GM12878 (cell line): ENCODE measurements around the gene BTBD19. TPM values are rescaled to one million over a fixed set of nuclear protein-coding genes. Genes with fewer than 3 reads are reported as not detected.

ENCODE experiments used
- ATAC-seq: fragments of 200-7000 bp; cut with Tn5 transposase; 3 replicates; pipeline ENCODE4 v1.9.1; 2020; ENCODE audit warnings: mild to moderate bottlenecking, moderate library complexity
- BruUV-seq: library from RNA; stranded (reverse); fragments of 400-500 nt; replicated peaks from 2 replicates; lab custom pipeline; 2021; lab: Mats Ljungman, UMichigan
- CTCF ChIA-PET: fragments of 300-600 bp; sonication (Branson Sonifier 250); formaldehyde crosslinking; extraction: SDS; loops from one replicate; lab custom pipeline; 2021; ENCODE audit warnings: inconsistent platforms; lab: Yijun Ruan, JAX
- POLR2A ChIA-PET: fragments of 350-600 bp; formaldehyde crosslinking; extraction: SDS; loops from one replicate; lab custom pipeline; 2021; ENCODE audit warnings: inconsistent platforms; lab: Charles Lee
- RAD21 ChIA-PET: fragments of 300-600 bp; sonication (Branson Sonifier 250); formaldehyde crosslinking; loops from one replicate; lab custom pipeline; 2023; ENCODE audit warnings: antibody characterized with exemption; ENCODE audit not compliant: unreplicated experiment; lab: Charles Lee
- SMC1A ChIA-PET: fragments of 300-600 bp; sonication (Branson Sonifier 250); formaldehyde crosslinking; loops from one replicate; lab custom pipeline; 2023; ENCODE audit not compliant: unreplicated experiment, uncharacterized antibody; lab: Charles Lee
- DNase-seq: peaks from one replicate; pipeline ENCODE4 v3.0.0-alpha.2; 2011; ENCODE audit warnings: low read depth, low spot score
- FAIRE-seq: peaks from 3 replicates; lab custom pipeline; 2011; peaks lifted over from hg19 to GRCh38; lab: Jason Lieb, UNC
- H2AFZ ChIP-seq: 2 replicates; pipeline ENCODE4 v1.6.0; 2011; ENCODE audit warnings: low read depth, low read length, control low read depth; ENCODE audit not compliant: control insufficient read depth
- H3K27ac ChIP-seq: 2 replicates; pipeline ENCODE4 v1.5.1; 2011; ENCODE audit warnings: control low read depth; ENCODE audit not compliant: control insufficient read depth, insufficient read depth
- H3K27me3 ChIP-seq, 2 experiments: replicated peaks in 1 of 2; 2 replicates each; pipeline versions ENCODE4 v1.6.0 to v1.6.1; 2011; ENCODE audit warnings: low read length in 1 of 2; ENCODE audit not compliant: control insufficient read depth in 2 of 2, insufficient read depth in 2 of 2
- H3K36me3 ChIP-seq, 2 experiments: 2 replicates each; pipeline ENCODE4 v1.5.1; 2011; ENCODE audit warnings: low read length in 1 of 2; ENCODE audit not compliant: control insufficient read depth in 2 of 2, insufficient read depth in 2 of 2
- H3K4me1 ChIP-seq: 2 replicates; pipeline ENCODE4 v1.6.1; 2011; ENCODE audit warnings: mild to moderate bottlenecking, low read length, moderate library complexity, mixed read lengths; ENCODE audit not compliant: control insufficient read depth, insufficient read depth
- H3K4me2 ChIP-seq: 2 replicates; pipeline ENCODE4 v1.6.0; 2011; ENCODE audit warnings: control low read depth; ENCODE audit not compliant: control insufficient read depth, insufficient read depth
- H3K4me3 ChIP-seq: fragments of 200-600 bp; sonication (generic); 2 replicates; pipeline ENCODE4 v1.5.1; 2016
- H3K79me2 ChIP-seq: 2 replicates; pipeline ENCODE4 v1.6.0; 2011; ENCODE audit warnings: low read length; ENCODE audit not compliant: control insufficient read depth, insufficient read depth
- H3K9ac ChIP-seq: 2 replicates; pipeline ENCODE4 v1.8.0; 2011; ENCODE audit warnings: low read length, control low read depth, mixed read lengths; ENCODE audit not compliant: control insufficient read depth, insufficient read depth
- H3K9me3 ChIP-seq: replicated peaks from 3 replicates; pipeline ENCODE4 v1.5.1; 2011; ENCODE audit warnings: mild to moderate bottlenecking, low read length; ENCODE audit not compliant: control insufficient read depth, insufficient read depth
- H4K20me1 ChIP-seq: 2 replicates; pipeline ENCODE4 v1.6.0; 2011; ENCODE audit not compliant: control insufficient read depth, insufficient read depth
- CHD2 ChIP-seq: IDR thresholded peaks from 2 replicates; pipeline ENCODE4 v1.6.1; 2011; ENCODE audit warnings: low read depth, low read length, improper control_type of control experiment, borderline replicate concordance
- NR2F1 ChIP-seq: fragments of 450-650 bp; conservative IDR thresholded peaks from 2 replicates; pipeline ENCODE4 v1.6.1; 2017; ENCODE audit warnings: mild to moderate bottlenecking
- SPI1 ChIP-seq: IDR thresholded peaks from 2 replicates; pipeline ENCODE4 v1.6.1; 2011; ENCODE audit warnings: low read depth, mild to moderate bottlenecking, low read length, moderate library complexity, borderline replicate concordance; ENCODE audit not compliant: insufficient read depth
- ZNF217 ChIP-seq: fragments of 450-650 bp; IDR thresholded peaks from 2 replicates; pipeline ENCODE4 v1.6.1; 2017; ENCODE audit warnings: antibody characterized with exemption, mild to moderate bottlenecking
- WGBS: methylation state at CpG from one replicate; pipeline ENCODE4 v1.1.6; 2016; ENCODE audit warnings: low lambda C conversion rate; ENCODE audit not compliant: insufficient replicate concordance, insufficient coverage; ENCODE audit errors: missing lambda C conversion rate; 5-methylcytosine and 5-hydroxymethylcytosine counted together
- in situ Hi-C: fragments of 300-500 bp; cut with MboI; formaldehyde crosslinking; loops from 9 replicates; pipeline ENCODE4 v1.14.3; 2018; ENCODE audit warnings: mixed read lengths
- intact Hi-C: fragments of 100-400 bp; cut with micrococcal nuclease; formaldehyde crosslinking; loops from one replicate; pipeline ENCODE4 v1.14.2; 2022; ENCODE audit not compliant: unreplicated experiment
- polyA plus RNA-seq, 11 experiments: library from polyadenylated mRNA; depleted of rRNA in 4 of 11; unstranded in 6 of 11; stranded (reverse) in 5 of 11; fragments of >200 nt; fragmentation: Nextera tagmentation in 4 of 11; fragmentation: Illumina TruSeq in 1 of 11; extraction: Ambion mirVana in 4 of 11; extraction: Trizol in 1 of 11; gene quantifications; 1 replicate in 1 of 11; 2 replicates in 10 of 11; pipeline versions ENCODE4 v1.2.1 to v1.2.3, GENCODE V29; 2011 to 2016; ENCODE audit warnings: inconsistent platforms in 2 of 11, missing spikeins in 2 of 11, low read depth in 1 of 11
- total RNA-seq, 4 experiments: library from RNA; depleted of rRNA in 3 of 4; stranded (reverse); fragments of >200 nt in 3 of 4; fragmentation: Illumina TruSeq in 1 of 4; extraction: Trizol in 1 of 4; gene quantifications; 2 replicates each; pipeline versions ENCODE4 v1.2.1 to v1.2.3, GENCODE V29; 2013 to 2021

BTBD19 gene
- total and polyA plus RNA-seq, 10 of the 15 experiments (the other 5 are each of a cell fraction or from before 2014, with no cell fraction given) = 0.13 to 2.7 (median 0.42) TPM

GRCh38 chr1:44806704-44807363 lies 1.5 kb upstream of the BTBD19 start, which contains the start of gene DYNLT4:
Gene DYNLT4 (minus strand): TSS chr1:44807351. CDS start chr1:44806668, 683 bp downstream.
- intact Hi-C loops = no loop called here
- DNase-seq (no peak), FAIRE-seq (no peak), ATAC-seq (peak; percentile 5)
- Histone ChIP-seq H3K9me3 (no peaks in the 10 kb centered on the region), H3K4me1 (peaks cover 59% of the 10 kb centered on the region), H3K27me3 (no peaks in the 10 kb centered on the region), H3K27ac (peak within 1 kb of the TSS; percentile 95), H2AFZ (peak within 1 kb of the TSS; percentile 52), H3K79me2 (peaks cover 9% of the 10 kb centered on the region), H4K20me1 (no peaks in the 10 kb centered on the region), H3K4me2 (peak within 1 kb of the TSS; percentile 49; the same call in 1 of the 2 replicates), H3K4me3 (no peak within 1 kb of the TSS), H3K9ac (peak within 1 kb of the TSS; percentile 75), H3K36me3 (peaks cover 6 to 9% of the 10 kb centered on the region in 2 experiments)
- SMC1A ChIA-PET = interaction anchor here (2.7 to 4.6 kb wide), 2 partner anchors 13 to 85 kb away, joined by 13 to 52 read pairs; no protein-coding TSS in a partner anchor
- TF ChIP-seq CHD2 (peak; percentile 4; the same call in 1 of the 2 replicates), ZNF217 (no peak), NR2F1 (peak; percentile 80), SPI1 (peak; percentile 51; the same call in 1 of the 2 replicates)
- CTCF ChIA-PET = interaction anchor here (4.1 kb wide), 1 partner anchor 12 kb away, joined by 36 read pairs; no protein-coding TSS in a partner anchor
- BruUV-seq = TSS peak; percentile 73
- in situ Hi-C loops = loop anchor here (5.0 kb wide), 1 partner anchor 75 kb away; the partner anchor contains the start of gene RNU5D-1
- WGBS = 81% methylated on average over 7 of the region's 7 CpGs
- RAD21 ChIA-PET = no interaction called here
- POLR2A ChIA-PET = interaction anchor here (0.6 to 5.1 kb wide), 3 partner anchors 7 to 92 kb away, joined by 4 to 59 read pairs (median 51); partner anchors contain the start of gene PLK3
